ENCODE results near the gene ARHGAP33. TPM values are rescaled to one million over a fixed set of nuclear protein-coding genes. Genes with fewer than 3 reads are reported as not detected.
A peak's percentile ranks its signal among the peaks of the same experiment; 100 is the strongest.

ARHGAP33 gene
- total RNA-seq, 4 donors from 2014 or later: 3.1 to 22.6 (median 5.5) TPM

DNA sequence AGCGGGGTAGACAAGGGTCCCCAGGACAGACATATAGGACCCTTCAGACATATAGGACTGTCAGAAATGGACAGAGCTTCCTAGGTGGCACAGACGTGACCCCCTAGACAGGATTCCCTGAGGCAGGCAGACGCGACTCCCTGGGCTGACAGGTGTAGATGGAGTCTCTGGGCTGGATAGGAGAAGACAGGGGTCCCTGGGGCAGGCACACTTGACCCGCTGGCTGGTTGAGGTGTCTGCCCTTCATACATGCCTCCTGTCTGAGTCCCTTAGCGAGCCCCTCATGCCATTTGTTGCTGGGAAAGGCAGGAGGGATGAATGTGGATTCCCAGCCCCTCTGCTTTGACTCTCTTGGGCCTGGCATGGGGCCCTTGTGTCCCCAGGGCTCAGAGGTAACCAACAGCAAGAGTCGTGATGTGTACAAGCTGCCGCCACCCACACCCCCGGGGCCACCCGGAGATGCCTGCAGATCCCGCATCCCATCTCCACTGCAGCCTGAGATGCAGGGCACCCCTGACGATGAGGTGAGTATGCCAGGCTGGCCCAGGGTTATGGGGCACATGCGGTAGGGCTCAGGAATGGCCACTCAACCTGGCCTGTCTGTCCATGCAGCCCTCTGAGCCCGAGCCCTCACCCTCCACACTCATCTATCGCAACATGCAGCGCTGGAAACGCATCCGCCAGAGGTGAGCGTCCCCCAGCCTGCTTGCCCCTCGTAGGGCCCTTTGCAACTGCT, 21.6 kb upstream of the ARHGAP33 start:
- no peak for ATAC-seq
- WGBS, 2 donors (ENCODE audit: low coverage in 1 of 2): 67% methylated on average over 3 of the region's 20 CpGs; no CpG with 5 or more reads in 1 of the 2 donors
- peak overlapping the region in 3 of 4 donors; percentile 93 to 99 (median 98) for H3K27ac ChIP-seq
- TF ChIP-seq EP300 (IDR thresholded peaks at IDR 0.05) (no peak), POLR2A (IDR thresholded peaks at IDR 0.05) (no peak), POLR2AphosphoS5 (IDR thresholded peaks at IDR 0.05) (no peak)
- TF ChIP-seq, protein P1, sequence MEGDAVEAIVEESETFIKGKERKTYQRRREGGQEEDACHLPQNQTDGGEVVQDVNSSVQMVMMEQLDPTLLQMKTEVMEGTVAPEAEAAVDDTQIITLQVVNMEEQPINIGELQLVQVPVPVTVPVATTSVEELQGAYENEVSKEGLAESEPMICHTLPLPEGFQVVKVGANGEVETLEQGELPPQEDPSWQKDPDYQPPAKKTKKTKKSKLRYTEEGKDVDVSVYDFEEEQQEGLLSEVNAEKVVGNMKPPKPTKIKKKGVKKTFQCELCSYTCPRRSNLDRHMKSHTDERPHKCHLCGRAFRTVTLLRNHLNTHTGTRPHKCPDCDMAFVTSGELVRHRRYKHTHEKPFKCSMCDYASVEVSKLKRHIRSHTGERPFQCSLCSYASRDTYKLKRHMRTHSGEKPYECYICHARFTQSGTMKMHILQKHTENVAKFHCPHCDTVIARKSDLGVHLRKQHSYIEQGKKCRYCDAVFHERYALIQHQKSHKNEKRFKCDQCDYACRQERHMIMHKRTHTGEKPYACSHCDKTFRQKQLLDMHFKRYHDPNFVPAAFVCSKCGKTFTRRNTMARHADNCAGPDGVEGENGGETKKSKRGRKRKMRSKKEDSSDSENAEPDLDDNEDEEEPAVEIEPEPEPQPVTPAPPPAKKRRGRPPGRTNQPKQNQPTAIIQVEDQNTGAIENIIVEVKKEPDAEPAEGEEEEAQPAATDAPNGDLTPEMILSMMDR (IDR thresholded peaks at IDR 0.05): no peak
- H3K4me1 ChIP-seq: peaks cover 0 to 72% (median 37%) of the 10 kb centered on the region in 3 donors
- no peaks in the 10 kb centered on the region for H3K9me3 ChIP-seq
- no peaks in the 10 kb centered on the region for H3K27me3 ChIP-seq
- no peak overlapping the region for H3K4me3 ChIP-seq
- peaks cover 0 to 39% of the 10 kb centered on the region in 2 donors for H3K36me3 ChIP-seq

DNA sequence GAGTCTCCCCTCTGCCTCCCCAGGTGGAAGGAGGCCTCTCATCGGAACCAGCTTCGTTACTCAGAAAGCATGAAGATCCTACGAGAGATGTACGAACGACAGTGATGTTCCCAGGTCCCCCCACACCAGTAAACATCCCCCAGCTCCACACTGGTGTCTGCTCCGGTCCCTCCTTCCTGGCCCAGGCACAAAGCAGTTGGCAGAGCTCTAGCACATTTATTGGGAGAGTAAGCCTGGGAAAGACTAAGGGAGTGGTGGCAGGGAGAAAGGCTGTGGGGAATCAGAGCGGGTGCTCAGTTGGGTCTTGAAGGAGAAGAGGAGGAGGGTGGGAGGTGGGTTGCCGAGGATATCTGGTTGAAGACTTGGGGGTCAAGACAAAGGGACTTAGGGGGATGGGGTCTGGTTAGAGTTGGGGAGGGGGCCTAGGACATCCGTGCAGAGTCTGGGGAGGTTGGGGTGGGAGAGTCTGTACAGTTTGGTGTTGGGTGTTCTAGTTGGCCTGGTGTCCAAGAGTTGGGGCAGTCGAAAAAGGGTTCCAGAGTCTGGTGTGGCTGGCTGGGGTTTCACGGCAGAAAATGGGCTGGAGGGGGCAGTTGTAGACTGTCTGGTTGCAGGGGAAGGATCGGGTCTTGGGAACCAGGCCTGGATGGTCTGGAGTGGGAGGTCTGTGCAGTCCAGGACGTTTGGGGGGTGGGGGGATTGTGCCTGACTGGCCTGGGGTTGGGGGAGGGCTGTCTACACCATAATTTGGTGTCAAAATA, 20.8 kb upstream of the ARHGAP33 start:
- Histone ChIP-seq H3K4me3 (peak overlapping the region; percentile 14 to 81), H3K27ac (peak overlapping the region; percentile 93 to 99 (median 96)), H3K9me3 (no peaks in the 10 kb centered on the region), H3K36me3 (peaks cover 0 to 39% of the 10 kb centered on the region in 2 donors), H3K4me1 (peaks cover 0 to 72% (median 35%) of the 10 kb centered on the region in 3 donors), H3K27me3 (no peaks in the 10 kb centered on the region)
- TF ChIP-seq POLR2AphosphoS5 (IDR thresholded peaks at IDR 0.05) (no peak), EP300 (IDR thresholded peaks at IDR 0.05) (no peak), POLR2A (IDR thresholded peaks at IDR 0.05) (no peak)
- TF ChIP-seq, protein P1 (IDR thresholded peaks at IDR 0.05): no peak
- WGBS, 2 donors (ENCODE audit: low coverage in 1 of 2): 45 to 83% methylated on average over 2 to 10 of the region's 13 CpGs
- no peak for ATAC-seq

DNA sequence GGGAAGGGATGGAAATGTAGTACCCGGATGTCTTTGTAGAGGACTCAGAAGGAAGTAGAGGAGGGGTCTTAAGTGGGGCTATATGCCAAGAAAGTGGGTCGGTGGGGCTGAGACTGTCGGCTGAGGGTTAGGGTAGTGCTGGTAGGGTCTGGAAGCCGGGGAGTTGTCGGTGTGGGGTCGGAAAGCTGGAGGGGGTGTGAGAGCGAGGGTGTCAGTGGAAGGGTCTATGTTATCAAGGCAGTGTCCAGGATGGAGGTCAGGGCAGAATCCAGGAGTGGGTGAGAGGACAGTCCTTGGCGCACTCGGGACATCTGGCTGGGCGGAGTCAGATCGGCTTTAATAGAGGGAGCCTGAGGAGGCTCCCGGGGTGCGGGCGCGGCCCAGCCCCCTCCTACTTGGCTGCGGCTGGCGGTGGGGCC, 20.2 kb upstream of the ARHGAP33 start:
- TF ChIP-seq POLR2A (IDR thresholded peaks at IDR 0.05): peak in 1 of 2 donors; percentile 12
- no peak for TF ChIP-seq POLR2AphosphoS5 (IDR thresholded peaks at IDR 0.05)
- Histone ChIP-seq H3K27me3 (no peaks in the 10 kb centered on the region), H3K4me1 (peaks cover 0 to 72% (median 31%) of the 10 kb centered on the region in 3 donors), H3K9me3 (no peaks in the 10 kb centered on the region), H3K4me3 (peak overlapping the region; percentile 14 to 81), H3K36me3 (peaks cover 0 to 45% of the 10 kb centered on the region in 2 donors), H3K27ac (peak overlapping the region; percentile 93 to 99 (median 96))
- ATAC-seq: no peak
- 11 to 36% methylated on average over 5 to 7 of the region's 17 CpGs for WGBS, 2 donors (ENCODE audit: low coverage in 1 of 2)

DNA sequence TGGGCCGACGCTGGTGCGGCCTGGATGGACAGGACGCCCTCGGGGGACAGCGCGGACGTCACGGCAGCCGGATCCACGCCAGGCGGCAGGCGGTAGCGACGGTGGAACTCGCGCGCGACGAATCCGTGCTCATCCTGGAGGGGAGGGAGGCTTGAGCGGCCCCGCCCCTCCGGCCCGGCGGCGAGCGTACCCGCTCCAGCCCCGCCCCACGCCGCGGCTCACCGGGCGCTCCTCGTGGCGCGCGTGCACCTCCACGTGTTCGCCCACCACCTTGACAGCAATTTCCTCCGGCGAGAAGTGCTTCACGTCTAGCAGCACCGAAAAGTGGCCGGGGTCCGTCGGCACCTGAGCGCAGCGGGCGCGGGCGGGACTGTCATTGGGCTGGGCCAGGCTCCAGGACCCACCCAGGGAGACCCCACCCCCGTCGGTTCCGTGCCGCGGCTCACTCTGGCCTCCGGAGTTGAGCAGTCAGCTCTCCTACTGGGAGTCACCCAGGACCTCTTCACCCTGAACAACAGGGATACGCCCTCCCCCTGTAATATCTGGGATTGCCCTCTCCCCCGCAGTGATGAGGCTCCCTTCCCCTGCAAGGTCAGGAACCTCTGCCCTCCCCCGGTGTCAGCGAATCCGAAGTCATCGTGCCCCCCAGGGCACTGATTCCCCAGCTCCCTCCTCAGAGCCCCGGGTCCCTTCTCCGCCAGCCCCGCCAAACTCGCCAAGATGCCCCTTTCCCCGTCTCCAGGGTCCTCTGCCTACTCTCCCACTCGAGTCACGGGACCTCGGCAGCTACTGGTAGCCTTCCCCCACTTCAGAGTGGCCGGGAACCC, 19.6 kb upstream of the ARHGAP33 start:
- peaks cover 0 to 51% of the 10 kb centered on the region in 2 donors for H3K36me3 ChIP-seq
- H3K4me1 ChIP-seq: peaks cover 0 to 68% (median 31%) of the 10 kb centered on the region in 3 donors
- peak; percentile 68 for ATAC-seq
- H3K9me3 ChIP-seq: no peaks in the 10 kb centered on the region
- WGBS, 2 donors (ENCODE audit: low coverage in 1 of 2): 4 to 33% methylated on average over 5 to 7 of the region's 74 CpGs
- H3K4me3 ChIP-seq: peak overlapping the region; percentile 51 to 81
- peak overlapping the region; percentile 93 to 99 (median 96) for H3K27ac ChIP-seq
- TF ChIP-seq POLR2A (IDR thresholded peaks at IDR 0.05) (peak; percentile 8 to 50), POLR2AphosphoS5 (IDR thresholded peaks at IDR 0.05) (peak; percentile 65), EP300 (IDR thresholded peaks at IDR 0.05) (no peak)
- H3K27me3 ChIP-seq: no peaks in the 10 kb centered on the region

DNA sequence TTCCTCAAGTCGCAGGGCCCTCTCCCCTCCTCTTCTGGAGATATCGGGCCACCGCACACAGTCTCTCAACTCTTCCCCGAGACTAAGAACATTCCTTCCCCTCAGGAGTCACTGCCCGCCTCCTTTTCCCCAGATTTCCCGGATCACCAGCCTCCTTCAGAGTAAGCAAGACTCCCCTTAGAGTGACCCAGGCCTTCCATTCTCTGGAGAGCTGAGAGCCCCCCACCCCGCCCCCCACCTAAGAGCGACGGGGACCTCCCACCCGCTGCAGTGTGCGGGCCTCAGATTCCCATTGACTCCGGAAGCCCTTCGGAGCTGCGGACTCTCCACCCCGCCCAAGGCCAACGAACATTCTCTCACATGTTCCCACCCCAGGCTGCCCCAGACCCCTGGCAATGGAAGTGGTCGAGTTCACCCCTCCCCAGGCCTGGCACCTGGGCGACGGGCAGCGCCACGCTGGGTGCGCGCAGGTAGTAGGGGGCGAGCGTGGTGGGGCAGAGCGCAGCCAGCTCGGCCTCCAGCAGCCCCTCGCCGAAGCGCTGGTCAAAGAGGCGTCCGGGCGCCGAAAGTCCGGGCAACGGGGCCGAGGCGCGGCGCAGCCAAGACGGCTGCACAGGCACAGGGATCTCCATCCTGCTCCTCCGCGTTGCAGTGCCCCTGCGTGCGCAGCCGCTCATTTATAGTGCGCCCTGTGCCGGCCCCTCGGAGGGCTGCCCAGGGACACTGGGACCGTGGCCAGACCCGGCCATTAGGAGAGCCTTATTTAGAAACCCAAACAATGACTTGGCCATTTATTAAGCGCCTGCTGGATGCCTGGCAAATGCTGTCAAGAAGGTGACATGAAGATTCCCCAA, 18.8 kb upstream of the ARHGAP33 start, which contains the start of gene HSPB6:
TSS of gene HSPB6 (minus strand) at position 653 of the 854 bp plus-strand sequence. CDS start at position 632, 21 bp downstream.
- peak within 1 kb of the TSS; percentile 93 to 99 (median 96) for H3K27ac ChIP-seq
- no peaks in the 10 kb centered on the region for H3K27me3 ChIP-seq
- peaks cover 0 to 67% (median 31%) of the 10 kb centered on the region in 3 donors for H3K4me1 ChIP-seq
- no peaks in the 10 kb centered on the region for H3K9me3 ChIP-seq
- H3K4me3 ChIP-seq: peak within 1 kb of the TSS; percentile 51 to 81
- 5 to 13% methylated on average over 5 to 10 of the region's 52 CpGs for WGBS, 2 donors (ENCODE audit: low coverage in 1 of 2)
- peak; percentile 13 for ATAC-seq
- H3K36me3 ChIP-seq: peaks cover 0 to 50% of the 10 kb centered on the region in 2 donors
- TF ChIP-seq EP300 (IDR thresholded peaks at IDR 0.05) (no peak), POLR2AphosphoS5 (IDR thresholded peaks at IDR 0.05) (peak; percentile 96), POLR2A (IDR thresholded peaks at IDR 0.05) (peak; percentile 91 to 98)
- TF ChIP-seq, protein P1 (IDR thresholded peaks at IDR 0.05): no peak
